GM12874 (cell line): ENCODE measurements around the gene SUPT7L.

Source experiments
- CTCF ChIP-seq: IDR thresholded peaks from 2 replicates; pipeline ENCODE4 v1.5.1; 2011; ENCODE audit warnings: low read depth, mild to moderate bottlenecking, control low read depth, low read length, moderate library complexity; ENCODE audit not compliant: insufficient read depth

SUPT7L gene

GRCh38 chr2:27606611-27607010 is 56.8 kb downstream of the SUPT7L start:
- TF ChIP-seq CTCF: no peak
